Stimulated activated naive CD8-positive, alpha-beta T cell treated with anti-CD3 and anti-CD28 coated beads, Interleukin-15, amount 100 ng/mL, for 72 hours (primary cell): ENCODE data around the gene SIDT2.
A peak's percentile ranks its signal among the peaks of the same experiment; 100 is the strongest.

Source experiments
- ATAC-seq: fragments of 150-1000 bp; cut with Tn5 transposase; 2 replicates; pipeline ENCODE4 v1.10.0; 2021; ENCODE audit warnings: mild to moderate bottlenecking, moderate library complexity
- DNase-seq, 2 donors: peaks; one replicate each; pipeline ENCODE4 v3.0.0; 2021 to 2022
- H3K27ac Mint-ChIP-seq, 2 donors: one replicate each; pipeline ENCODE4 v1.8.0; 2022; ENCODE audit warnings: mild to moderate bottlenecking in 2 of 2, mixed read lengths in 2 of 2, moderate library complexity in 2 of 2
- H3K27me3 Mint-ChIP-seq: one replicate; pipeline ENCODE4 v1.8.0; 2022; ENCODE audit warnings: mixed read lengths
- H3K4me1 Mint-ChIP-seq: one replicate; pipeline ENCODE4 v1.8.0; 2022; ENCODE audit warnings: mild to moderate bottlenecking, mixed read lengths
- H3K4me3 Mint-ChIP-seq, 2 donors: one replicate each; pipeline ENCODE4 v1.8.0; 2022; ENCODE audit warnings: mild to moderate bottlenecking in 2 of 2, mixed read lengths in 2 of 2, moderate library complexity in 1 of 2
- H3K9me3 Mint-ChIP-seq, 2 donors: one replicate each; pipeline ENCODE4 v1.8.0; 2022; ENCODE audit warnings: mixed read lengths in 2 of 2

Gene SIDT2

GRCh38 chr11:117230999-117231841 lies 52.7 kb downstream of the SIDT2 start:
- ATAC-seq (peak; percentile 21), DNase-seq (peak; percentile 15 to 16)
- Mint-ChIP-seq H3K4me1 (peaks cover 58% of the 10 kb centered on the region), H3K4me3 (peak overlapping the region; percentile 94 to 100), H3K27me3 (no peaks in the 10 kb centered on the region), H3K9me3 (no peaks in the 10 kb centered on the region), H3K27ac (peak overlapping the region; percentile 98)

GRCh38 chr11:117231842-117232091 lies 53.2 kb downstream of the SIDT2 start, which contains the start of gene PCSK7:
Gene PCSK7 (minus strand): TSS chr11:117232073. CDS start chr11:117229844, 2,229 bp downstream.
- peaks cover 53% of the 10 kb centered on the region for H3K4me1 Mint-ChIP-seq
- no peaks in the 10 kb centered on the region for H3K27me3 Mint-ChIP-seq
- H3K9me3 Mint-ChIP-seq = no peaks in the 10 kb centered on the region
- ATAC-seq = no peak
- peak within 1 kb of the TSS; percentile 94 to 100 for H3K4me3 Mint-ChIP-seq
- H3K27ac Mint-ChIP-seq = peak within 1 kb of the TSS; percentile 98 to 100
- DNase-seq = peak in 1 of 2 donors; percentile 67

DNA sequence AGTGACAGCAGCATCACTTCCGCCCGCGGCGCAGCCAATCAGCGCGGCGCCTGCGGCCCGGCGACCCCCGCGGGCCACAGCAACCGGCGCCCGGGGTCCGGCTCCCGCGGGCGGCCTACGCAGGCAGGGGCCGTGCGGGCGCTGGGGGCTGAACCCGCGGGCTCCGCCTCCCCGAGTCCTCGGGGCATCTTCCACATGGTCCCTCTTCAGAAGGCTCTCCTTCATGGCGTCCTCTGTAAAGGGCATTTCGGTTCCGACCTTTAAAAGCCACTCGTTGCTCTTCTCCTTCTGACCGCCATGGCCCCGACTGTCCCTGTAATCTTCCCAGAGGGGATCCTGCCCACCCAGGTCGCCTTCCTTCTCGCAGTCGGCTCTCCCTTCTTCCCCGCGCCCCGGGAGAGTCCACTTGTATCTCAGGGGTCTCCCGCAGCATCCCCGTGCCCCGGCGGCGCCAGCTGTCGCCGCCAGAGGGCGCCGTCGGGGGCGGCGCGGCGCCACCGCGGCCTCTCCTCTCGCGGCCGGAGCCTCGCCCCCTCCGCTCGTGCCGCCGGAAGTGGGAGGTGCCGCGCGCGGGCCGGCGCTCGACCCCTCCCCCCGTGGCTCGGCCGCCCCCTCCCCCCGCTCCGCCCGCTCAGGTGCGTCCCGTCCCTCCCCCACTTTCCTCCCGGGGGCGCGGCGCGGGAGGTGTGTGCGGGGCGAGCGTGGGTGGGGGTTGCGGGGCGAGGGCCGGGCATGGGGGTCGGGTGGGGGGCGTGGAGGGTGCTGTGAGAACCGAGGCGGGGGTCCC lies 53.7 kb downstream of the SIDT2 start, which contains the start of gene RNF214:
Gene RNF214 (plus strand): TSS at position 580 of the 787 bp plus-strand sequence. CDS start 1,602 bp downstream, outside the sequence.
- Mint-ChIP-seq H3K27me3 (no peaks in the 10 kb centered on the region), H3K9me3 (no peaks in the 10 kb centered on the region), H3K4me1 (peaks cover 47% of the 10 kb centered on the region), H3K4me3 (peak within 1 kb of the TSS; percentile 94 to 100), H3K27ac (peak within 1 kb of the TSS; percentile 98 to 100)
- DNase-seq (peak; percentile 77 to 82), ATAC-seq (peak; percentile 81)

DNA sequence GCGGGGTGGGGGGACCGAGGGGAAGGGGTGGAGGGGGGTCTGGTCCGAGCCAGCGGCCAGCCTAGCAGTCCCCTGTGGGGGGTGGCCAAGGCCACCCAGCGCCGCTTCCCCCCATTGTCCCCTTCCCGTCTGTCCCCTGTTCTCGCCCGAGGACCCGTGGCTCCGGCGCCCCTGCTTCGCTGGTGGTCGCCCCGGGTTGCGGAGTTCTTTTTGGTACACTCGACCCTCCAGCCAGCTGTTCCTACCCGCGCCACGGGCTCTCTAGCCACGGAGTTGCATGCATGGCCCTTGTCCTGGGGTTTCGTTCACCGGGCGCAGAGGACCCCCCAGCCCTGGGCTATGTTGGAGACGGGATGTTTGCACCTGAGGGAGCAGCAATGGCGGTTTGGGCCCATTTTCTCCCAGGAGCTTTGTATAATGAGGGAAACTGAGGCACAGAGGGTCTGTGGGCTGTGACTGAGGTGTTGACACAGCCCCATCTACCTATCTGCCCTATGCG lies 54.4 kb downstream of the SIDT2 start:
- H3K4me1 Mint-ChIP-seq = peaks cover 43% of the 10 kb centered on the region

GRCh38 chr11:117238221-117238620 lies 59.7 kb downstream of the SIDT2 start:
- no peaks in the 10 kb centered on the region for H3K27me3 Mint-ChIP-seq
- ATAC-seq (no peak), DNase-seq (no peak)
- H3K4me3 Mint-ChIP-seq = no peak overlapping the region
- no peak overlapping the region for H3K27ac Mint-ChIP-seq
- peaks cover 12% of the 10 kb centered on the region for H3K4me1 Mint-ChIP-seq
- no peaks in the 10 kb centered on the region for H3K9me3 Mint-ChIP-seq

More for the DNA sequence above, 54.4 kb downstream of the SIDT2 start:
- DNase-seq = peak in 1 of 2 donors; percentile 25
- peak overlapping the region; percentile 90 to 93 for H3K27ac Mint-ChIP-seq
- peak overlapping the region; percentile 87 to 94 for H3K4me3 Mint-ChIP-seq
- ATAC-seq = peak; percentile 2
- no peaks in the 10 kb centered on the region for H3K9me3 Mint-ChIP-seq
- no peaks in the 10 kb centered on the region for H3K27me3 Mint-ChIP-seq

DNA sequence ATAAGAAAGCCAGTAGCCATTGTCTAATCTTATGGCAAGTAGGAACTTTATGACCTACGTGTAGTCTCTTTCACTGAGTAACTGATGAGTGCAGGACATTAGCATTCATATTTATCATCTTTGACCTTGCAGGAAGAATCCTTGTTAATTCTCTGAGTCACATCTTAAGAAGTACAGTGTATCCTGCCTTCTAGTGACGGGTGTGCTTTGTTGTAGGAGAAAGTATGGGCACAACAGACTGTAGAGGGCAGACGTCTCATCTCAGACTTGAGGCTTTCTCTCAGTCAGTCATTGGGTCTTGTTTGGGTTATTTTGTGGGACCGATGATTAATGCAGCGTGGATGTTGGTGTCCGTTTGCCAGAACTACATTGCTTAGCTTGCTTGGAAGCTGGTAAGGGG lies 60.8 kb downstream of the SIDT2 start:
- DNase-seq = no peak
- H3K27ac Mint-ChIP-seq = no peak overlapping the region

More for the DNA sequence above, 60.8 kb downstream of the SIDT2 start:
- Mint-ChIP-seq H3K27me3 (no peaks in the 10 kb centered on the region), H3K4me3 (no peak overlapping the region), H3K9me3 (no peaks in the 10 kb centered on the region), H3K4me1 (peaks cover under 1% of the 10 kb centered on the region)
- ATAC-seq = no peak
